ENCODE results near the gene TULP4.

- TF ChIP-seq, protein P1, sequence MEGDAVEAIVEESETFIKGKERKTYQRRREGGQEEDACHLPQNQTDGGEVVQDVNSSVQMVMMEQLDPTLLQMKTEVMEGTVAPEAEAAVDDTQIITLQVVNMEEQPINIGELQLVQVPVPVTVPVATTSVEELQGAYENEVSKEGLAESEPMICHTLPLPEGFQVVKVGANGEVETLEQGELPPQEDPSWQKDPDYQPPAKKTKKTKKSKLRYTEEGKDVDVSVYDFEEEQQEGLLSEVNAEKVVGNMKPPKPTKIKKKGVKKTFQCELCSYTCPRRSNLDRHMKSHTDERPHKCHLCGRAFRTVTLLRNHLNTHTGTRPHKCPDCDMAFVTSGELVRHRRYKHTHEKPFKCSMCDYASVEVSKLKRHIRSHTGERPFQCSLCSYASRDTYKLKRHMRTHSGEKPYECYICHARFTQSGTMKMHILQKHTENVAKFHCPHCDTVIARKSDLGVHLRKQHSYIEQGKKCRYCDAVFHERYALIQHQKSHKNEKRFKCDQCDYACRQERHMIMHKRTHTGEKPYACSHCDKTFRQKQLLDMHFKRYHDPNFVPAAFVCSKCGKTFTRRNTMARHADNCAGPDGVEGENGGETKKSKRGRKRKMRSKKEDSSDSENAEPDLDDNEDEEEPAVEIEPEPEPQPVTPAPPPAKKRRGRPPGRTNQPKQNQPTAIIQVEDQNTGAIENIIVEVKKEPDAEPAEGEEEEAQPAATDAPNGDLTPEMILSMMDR (IDR thresholded peaks at IDR 0.05): no peak
- TF ChIP-seq POLR2AphosphoS5 (IDR thresholded peaks at IDR 0.05): no peak
These were observed 16.7 kb downstream of the TULP4 start for GRCh38 chr6:158328952-158329351.

Data from sigmoid colon (tissue), 4 donors.